ENCODE data around the gene BSDC1.

The BSDC1 gene

DNA sequence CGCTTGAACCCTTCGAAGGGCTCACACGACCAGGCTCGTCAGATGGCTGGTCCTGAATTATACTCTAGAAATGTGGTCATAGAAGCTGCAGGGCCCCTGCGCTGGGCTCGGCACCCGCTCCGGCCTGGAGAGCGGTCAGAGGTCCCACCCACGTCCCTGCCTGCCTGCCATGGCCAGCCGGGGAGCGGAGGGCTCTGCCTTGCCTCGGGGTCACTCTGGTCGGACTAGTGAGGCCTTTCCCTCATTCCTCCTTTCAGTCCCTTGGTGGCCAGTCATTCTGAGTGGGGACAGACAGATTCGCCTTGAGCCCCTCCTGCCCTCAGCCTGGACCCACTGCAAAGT, 57.7 kb downstream of the BSDC1 start:
- DNase-seq (ENCODE audit: low read depth in 3 of 3) = no peak

GRCh38 chr1:32335790-32336590, 58.3 kb downstream of the BSDC1 start, which contains the start of gene MARCKSL1:
Gene MARCKSL1, minus strand, starts transcription at chr1:32336233. Its CDS starts 200 bp downstream, at chr1:32336033.
- peak; percentile 58 to 77 (median 70) for DNase-seq (ENCODE audit: low read depth in 3 of 3)

- DNase-seq (ENCODE audit: low read depth in 3 of 3) = no peak
Observed at GRCh38 chr1:32335535-32335789, 58.8 kb downstream of the BSDC1 start.

- DNase-seq (ENCODE audit: low read depth in 3 of 3) = peak; percentile 32 to 56 (median 33)
Observed at GRCh38 chr1:32334864-32335534, 59.2 kb downstream of the BSDC1 start.

GRCh38 chr1:32334274-32334861, 59.9 kb downstream of the BSDC1 start:
- no peak for DNase-seq (ENCODE audit: low read depth in 3 of 3)

- no peak for DNase-seq (ENCODE audit: low read depth in 3 of 3)
Observed at GRCh38 chr1:32333251-32333963, 60.8 kb downstream of the BSDC1 start.

GRCh38 chr1:32332290-32333079, 61.8 kb downstream of the BSDC1 start:
- no peak for DNase-seq (ENCODE audit: low read depth in 3 of 3)

DNA sequence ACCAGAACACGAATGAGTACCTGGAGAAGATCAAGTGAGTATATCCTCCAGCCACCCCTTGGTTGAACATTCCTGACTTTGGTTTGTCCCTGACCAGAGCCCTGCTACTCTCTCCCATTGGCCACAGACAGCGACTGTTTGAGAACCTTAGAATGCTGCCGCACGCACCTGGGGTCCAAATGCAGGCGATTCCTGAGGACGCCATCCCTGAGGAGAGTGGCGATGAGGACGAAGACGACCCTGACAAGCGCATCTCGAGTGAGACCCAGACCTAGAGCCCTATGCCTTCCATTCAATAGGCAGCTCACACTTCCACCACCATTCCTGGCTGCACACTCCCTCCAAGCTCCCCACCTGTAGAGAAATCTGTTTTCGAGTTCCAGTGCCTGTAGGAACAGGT, 62.7 kb downstream of the BSDC1 start:
- no peak for DNase-seq (ENCODE audit: low read depth in 3 of 3)

- DNase-seq (ENCODE audit: low read depth in 3 of 3) = no peak
Observed at GRCh38 chr1:32330558-32331151, 63.6 kb downstream of the BSDC1 start.

- DNase-seq (ENCODE audit: low read depth in 3 of 3) = no peak
Observed at GRCh38 chr1:32329931-32330466, 64.2 kb downstream of the BSDC1 start.

DNA sequence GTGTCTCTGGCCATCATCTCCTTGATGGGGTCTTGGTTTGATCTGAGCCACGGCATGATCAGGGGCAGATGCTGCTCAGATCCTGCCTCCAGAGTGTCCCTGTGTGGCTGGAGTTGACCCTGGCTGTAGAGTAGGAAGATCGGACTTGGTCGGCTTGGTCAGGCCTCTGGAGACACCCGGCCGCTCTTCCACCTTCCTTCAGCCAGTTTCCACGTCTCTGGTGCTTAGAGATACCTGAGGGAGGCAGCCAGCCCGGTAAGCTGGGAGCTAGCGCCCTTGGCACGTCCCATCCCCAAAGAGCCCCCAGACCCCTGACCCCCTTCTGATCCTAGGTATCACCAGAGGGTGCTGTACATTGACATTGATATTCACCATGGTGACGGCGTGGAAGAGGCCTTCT, 67.0 kb downstream of the BSDC1 start:
- DNase-seq (ENCODE audit: low read depth in 3 of 3) = no peak

- DNase-seq (ENCODE audit: low read depth in 3 of 3) = no peak
Observed at GRCh38 chr1:32321712-32322291, 72.4 kb downstream of the BSDC1 start.

DNA sequence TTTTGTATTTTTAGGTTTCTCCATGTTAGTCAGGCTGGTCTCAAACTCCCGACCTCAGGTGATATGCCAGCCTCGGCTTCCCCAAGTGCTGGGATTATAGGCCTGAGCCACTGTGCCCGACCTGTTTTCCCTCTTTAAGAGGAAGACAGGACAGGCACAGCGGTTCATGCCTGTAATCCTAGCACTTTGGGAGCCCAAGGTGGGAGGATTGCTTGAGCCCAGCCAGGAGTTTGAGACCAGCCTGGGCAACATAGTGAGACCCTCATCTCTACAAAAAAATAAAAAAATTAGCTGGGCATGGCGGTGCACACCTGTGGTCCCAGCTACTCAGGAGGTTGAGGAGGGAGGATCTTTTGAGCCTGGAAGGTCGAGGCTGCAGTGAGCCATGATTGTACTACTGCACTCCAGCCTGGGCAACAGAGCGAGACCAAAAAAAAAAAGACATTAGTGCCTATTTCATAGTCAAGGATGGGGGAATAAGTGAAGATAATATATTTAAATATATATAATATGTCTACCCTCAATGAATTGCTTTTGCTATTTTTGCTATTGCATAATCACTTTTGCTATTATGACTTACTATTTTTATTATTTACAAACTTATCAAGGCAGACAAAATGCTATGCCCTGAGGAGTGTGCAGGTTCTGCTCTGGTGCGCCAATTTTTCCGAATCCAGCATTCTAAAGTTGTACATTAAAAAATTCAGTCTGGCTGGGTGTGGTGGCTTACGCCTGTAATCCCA, 75.9 kb downstream of the BSDC1 start:
- no peak for DNase-seq (ENCODE audit: low read depth in 3 of 3)

GRCh38 chr1:32316903-32317277, 77.4 kb downstream of the BSDC1 start:
- DNase-seq (ENCODE audit: low read depth in 3 of 3) = no peak
